ENCODE data around the gene TCTN1.

- no peak for TF ChIP-seq CTCF (IDR thresholded peaks at IDR 0.05)
- no peak for TF ChIP-seq POLR2A (IDR thresholded peaks at IDR 0.05)
Measured at GRCh38 chr12:110697236-110697635, 83.3 kb downstream of the TCTN1 start.
